ENCODE data around the gene FLYWCH2.

GRCh38 chr16:2859686-2860265 is 23.2 kb upstream of the FLYWCH2 start:
- TF ChIP-seq CTCF (IDR thresholded peaks at IDR 0.05 in 4 of 5, conservative IDR thresholded peaks at IDR 0.05 in 1 of 5) (no peak), POLR2A (IDR thresholded peaks at IDR 0.05) (no peak)
